Type B pancreatic cell (in vitro differentiated cells): Measurements from ENCODE around the gene DCLK1. TPM values are rescaled to one million over a fixed set of nuclear protein-coding genes. Genes with fewer than 3 reads are reported as not detected.

ENCODE experiments used
- DNase-seq: peaks from one replicate; pipeline ENCODE4 v3.0.0; 2021; ENCODE audit warnings: mixed read lengths; ENCODE audit not compliant: unreplicated experiment; ENCODE audit errors: extremely low spot score
- H3K27ac Mint-ChIP-seq: 2 replicates; pipeline ENCODE4 v1.8.0; 2021; ENCODE audit warnings: mild to moderate bottlenecking, mixed read lengths
- H3K27me3 Mint-ChIP-seq: 2 replicates; pipeline ENCODE4 v1.8.0; 2021; ENCODE audit warnings: mixed read lengths
- H3K36me3 Mint-ChIP-seq: 2 replicates; pipeline ENCODE4 v1.8.0; 2021; ENCODE audit warnings: mixed read lengths
- H3K4me1 Mint-ChIP-seq: one replicate; pipeline ENCODE4 v1.8.0; 2021; ENCODE audit warnings: mixed read lengths; ENCODE audit not compliant: unreplicated experiment
- H3K4me3 Mint-ChIP-seq: 2 replicates; pipeline ENCODE4 v1.8.0; 2021; ENCODE audit warnings: mild to moderate bottlenecking, mixed read lengths
- H3K9me3 Mint-ChIP-seq: 2 replicates; pipeline ENCODE4 v1.8.0; 2021; ENCODE audit warnings: mixed read lengths
- CTCF ChIP-seq: fragments of 200-600 bp; sonication (generic); conservative IDR thresholded peaks from 2 replicates; pipeline ENCODE4 v1.5.0; 2021; ENCODE audit warnings: antibody characterized with exemption, mild to moderate bottlenecking
- total RNA-seq: library from RNA; stranded (reverse); gene quantifications from 2 replicates; pipeline ENCODE4 v1.2.1, GENCODE V29; 2021; ENCODE audit warnings: low replicate concordance

The DCLK1 gene
- total RNA-seq, 1 donor from 2014 or later: 47.1 TPM

- TF ChIP-seq CTCF: no peak
- DNase-seq: no peak
- Mint-ChIP-seq H3K4me1 (peaks cover 38% of the 10 kb centered on the region), H3K36me3 (peaks cover 3% of the 10 kb centered on the region), H3K27ac (no peak overlapping the region), H3K9me3 (peaks cover 4% of the 10 kb centered on the region), H3K27me3 (peaks cover 3% of the 10 kb centered on the region), H3K4me3 (no peak overlapping the region)
These were observed 246.9 kb downstream of the DCLK1 start for GRCh38 chr13:35884211-35884760.

- DNase-seq: no peak
- peaks cover 4% of the 10 kb centered on the region for H3K9me3 Mint-ChIP-seq
These were observed 248.3 kb downstream of the DCLK1 start for GRCh38 chr13:35882722-35883497.

DNA sequence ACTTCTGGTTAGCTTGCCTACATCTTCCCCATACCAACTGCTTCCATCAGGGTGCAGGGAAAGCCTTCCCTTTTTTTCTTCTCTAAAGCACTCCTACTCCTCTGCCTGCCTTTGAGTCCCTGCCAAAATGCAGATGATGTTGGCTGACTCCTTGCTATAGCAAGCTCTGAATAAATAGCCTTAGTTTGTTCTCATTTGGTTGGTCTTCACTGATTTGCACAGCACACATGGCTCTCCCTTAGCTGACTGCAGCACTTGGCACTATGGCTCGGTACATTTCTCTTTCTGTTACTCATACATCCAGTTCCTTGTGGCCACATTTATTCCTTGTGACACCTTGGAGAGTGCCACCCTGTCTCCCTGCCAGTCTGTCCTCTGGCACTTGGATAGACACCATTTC, 249.8 kb downstream of the DCLK1 start:
- H3K36me3 Mint-ChIP-seq: peaks cover 3% of the 10 kb centered on the region
- H3K4me1 Mint-ChIP-seq: peaks cover 20% of the 10 kb centered on the region
- H3K9me3 Mint-ChIP-seq: peaks cover 4% of the 10 kb centered on the region
- no peaks in the 10 kb centered on the region for H3K27me3 Mint-ChIP-seq
- DNase-seq: no peak
- H3K4me3 Mint-ChIP-seq: no peak overlapping the region
- H3K27ac Mint-ChIP-seq: no peak overlapping the region
- TF ChIP-seq CTCF: no peak

More at GRCh38 chr13:35882722-35883497, 248.3 kb downstream of the DCLK1 start:
- Mint-ChIP-seq H3K4me3 (peak overlapping the region; percentile 1), H3K27ac (no peak overlapping the region), H3K27me3 (peaks cover 3% of the 10 kb centered on the region), H3K4me1 (peaks cover 25% of the 10 kb centered on the region), H3K36me3 (peaks cover 3% of the 10 kb centered on the region)
- TF ChIP-seq CTCF: no peak

- no peaks in the 10 kb centered on the region for H3K27me3 Mint-ChIP-seq
- no peak overlapping the region for H3K4me3 Mint-ChIP-seq
- DNase-seq: no peak
- peaks cover 3% of the 10 kb centered on the region for H3K36me3 Mint-ChIP-seq
- no peak for TF ChIP-seq CTCF
- H3K27ac Mint-ChIP-seq: no peak overlapping the region
- H3K9me3 Mint-ChIP-seq: peaks cover 4% of the 10 kb centered on the region
- H3K4me1 Mint-ChIP-seq: peaks cover 13% of the 10 kb centered on the region
These were observed 252.1 kb downstream of the DCLK1 start for GRCh38 chr13:35879111-35879510.

DNA sequence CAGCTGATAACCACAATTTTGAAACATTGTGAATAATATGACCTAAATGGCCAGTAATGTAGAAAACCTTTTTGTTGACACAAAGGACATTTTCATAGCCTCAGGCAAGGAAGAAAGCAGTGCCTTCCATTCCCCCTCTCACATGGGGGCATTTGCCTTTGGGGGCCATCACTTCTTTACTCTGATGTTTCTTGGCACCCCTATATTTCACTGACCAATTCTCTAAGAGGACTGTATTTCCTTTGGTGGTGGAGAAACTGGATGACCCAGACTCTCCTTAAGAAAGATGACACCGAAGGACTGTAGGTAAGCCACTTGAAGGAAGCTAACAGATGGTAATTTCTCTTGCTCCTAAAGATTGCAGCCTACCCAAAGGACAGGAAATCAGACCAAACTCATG, 254.6 kb downstream of the DCLK1 start:
- H3K4me1 Mint-ChIP-seq: no peaks in the 10 kb centered on the region
- no peaks in the 10 kb centered on the region for H3K27me3 Mint-ChIP-seq
- no peaks in the 10 kb centered on the region for H3K36me3 Mint-ChIP-seq
- no peak for TF ChIP-seq CTCF
- no peak overlapping the region for H3K4me3 Mint-ChIP-seq
- H3K9me3 Mint-ChIP-seq: no peaks in the 10 kb centered on the region
- H3K27ac Mint-ChIP-seq: no peak overlapping the region
- no peak for DNase-seq
